K562 (cell line): ENCODE results near the gene MOSPD2. TPM values are rescaled to one million over a fixed set of nuclear protein-coding genes. Genes with fewer than 3 reads are reported as not detected.

ENCODE experiments used
- ATAC-seq: fragments of 200-7000 bp; cut with Tn5 transposase; 3 replicates; pipeline ENCODE4 v1.9.1; 2020; ENCODE audit warnings: moderate library complexity
- BruUV-seq: library from RNA; stranded (reverse); fragments of 400-500 nt; replicated peaks from 2 replicates; lab custom pipeline; 2021; lab: Mats Ljungman, UMichigan
- CTCF ChIA-PET: fragments of 300-600 bp; formaldehyde crosslinking; extraction: SDS; loops from one replicate; lab custom pipeline; 2021; ENCODE audit warnings: low intra/inter-chr PET ratio; lab: Yijun Ruan, JAX
- POLR2A ChIA-PET: fragments of 300-600, 350-650 bp; sonication (Branson Sonifier 250); formaldehyde crosslinking; extraction: SDS; loops from one replicate; lab custom pipeline; 2021; ENCODE audit warnings: antibody characterized with exemption, inconsistent platforms; lab: Yijun Ruan, JAX
- DNase-seq, 4 experiments: peaks; one replicate each; pipeline versions ENCODE4 v3.0.0 to v3.0.0-alpha.2; 2011 to 2018; ENCODE audit warnings: low spot score in 3 of 4, mixed read lengths in 3 of 4; ENCODE audit errors: extremely low read depth in 1 of 4
- FAIRE-seq: peaks from 2 replicates; lab custom pipeline; 2011; peaks lifted over from hg19 to GRCh38; lab: Jason Lieb, UNC
- H2AFZ ChIP-seq: 2 replicates; pipeline ENCODE4 v1.6.0; 2011; ENCODE audit warnings: low read depth, low read length, control low read depth, inconsistent platforms
- H3K27ac ChIP-seq: fragments of 200-600 bp; 3 replicates; pipeline ENCODE4 v1.8.0; 2011; ENCODE audit warnings: low read depth, mild to moderate bottlenecking, control low read depth, inconsistent platforms, low read length, moderate library complexity, mixed read lengths; ENCODE audit errors: extremely low read depth
- H3K27me3 ChIP-seq, 2 experiments: fragments of 300-600 bp in 1 of 2; 2 replicates in 1 of 2; 3 replicates in 1 of 2; pipeline versions ENCODE4 v1.6.0 to v1.8.0; 2011; ENCODE audit warnings: inconsistent platforms in 2 of 2, low read length in 2 of 2, mild to moderate bottlenecking in 1 of 2, mixed read lengths in 1 of 2, moderate library complexity in 1 of 2; ENCODE audit not compliant: control insufficient read depth in 2 of 2, insufficient read depth in 2 of 2
- H3K36me3 ChIP-seq: fragments of 300-600 bp; 3 replicates; pipeline ENCODE4 v1.8.0; 2011; ENCODE audit warnings: mild to moderate bottlenecking, low read length, inconsistent platforms; ENCODE audit not compliant: control insufficient read depth, insufficient read depth
- H3K4me1 ChIP-seq, 2 experiments: fragments of 200-600 bp in 1 of 2; replicated peaks in 1 of 2; 2 replicates in 1 of 2; 3 replicates in 1 of 2; pipeline versions ENCODE4 v1.5.1 to v1.8.0; 2011; ENCODE audit warnings: inconsistent platforms in 2 of 2, low read length in 2 of 2, mild to moderate bottlenecking in 1 of 2, mixed read lengths in 1 of 2, moderate library complexity in 1 of 2; ENCODE audit not compliant: control insufficient read depth in 2 of 2, insufficient read depth in 2 of 2
- H3K4me2 ChIP-seq: 2 replicates; pipeline ENCODE4 v1.6.1; 2011; ENCODE audit warnings: low read length, control low read depth, inconsistent platforms, mixed read lengths; ENCODE audit not compliant: insufficient read depth
- H3K4me3 ChIP-seq: fragments of 200-600 bp; sonication (generic), shearing (Covaris generic); 2 replicates; pipeline ENCODE4 v1.5.1; 2016; ENCODE audit warnings: control low read depth, inconsistent platforms
- H3K79me2 ChIP-seq: fragments of 200-600 bp; 3 replicates; pipeline ENCODE4 v1.8.0; 2011; ENCODE audit warnings: low read length, inconsistent platforms; ENCODE audit not compliant: control insufficient read depth, insufficient read depth
- H3K9ac ChIP-seq, 2 experiments: 2 replicates each; pipeline versions ENCODE4 v1.6.0 to v1.6.1; 2011; ENCODE audit warnings: low read depth in 2 of 2, low read length in 2 of 2, control low read depth in 1 of 2, inconsistent platforms in 1 of 2, mild to moderate bottlenecking in 1 of 2, mixed read lengths in 1 of 2; ENCODE audit not compliant: insufficient read depth in 1 of 2
- H3K9me1 ChIP-seq: one replicate; pipeline ENCODE4 v1.6.0; 2011; ENCODE audit warnings: inconsistent platforms, mild to moderate bottlenecking, low read length, moderate library complexity; ENCODE audit not compliant: control insufficient read depth, insufficient read depth
- H3K9me3 ChIP-seq: replicated peaks from 2 replicates; pipeline ENCODE4 v1.5.1; 2011; ENCODE audit warnings: low read depth, low read length, inconsistent platforms; ENCODE audit not compliant: control insufficient read depth, insufficient read depth
- H4K20me1 ChIP-seq: replicated peaks from 2 replicates; pipeline ENCODE4 v1.6.1; 2011; ENCODE audit warnings: low read length, inconsistent platforms, mixed read lengths; ENCODE audit not compliant: control insufficient read depth, insufficient read depth
- ARHGAP35 ChIP-seq: fragments of 450-650 bp; IDR thresholded peaks from 2 replicates; pipeline ENCODE4 v1.6.1; 2018; ENCODE audit not compliant: partially characterized antibody
- BRD9 ChIP-seq: fragments of 450-650 bp; IDR thresholded peaks from 2 replicates; pipeline ENCODE4 v1.6.1; 2018; ENCODE audit warnings: low read depth; ENCODE audit not compliant: partially characterized antibody
- COPS2 ChIP-seq: fragments of 450-650 bp; conservative IDR thresholded peaks from 2 replicates; pipeline ENCODE4 v1.6.1; 2016; ENCODE audit warnings: mild to moderate bottlenecking, moderate library complexity
- DDX20 ChIP-seq: fragments of 450-650 bp; IDR thresholded peaks from 2 replicates; pipeline ENCODE4 v1.6.1; 2016; ENCODE audit warnings: missing genetic modification characterization, low read depth, mild to moderate bottlenecking, missing compliant biosample characterization, moderate library complexity
- E2F5 ChIP-seq: sonication (generic); formaldehyde crosslinking; IDR thresholded peaks from 2 replicates; pipeline ENCODE4 v1.8.0; 2022; ENCODE audit warnings: mild to moderate bottlenecking, missing genetic modification reagents
- GTF2E2 ChIP-seq: fragments of 200-800 bp; sonication (Bioruptor generic); IDR thresholded peaks from 2 replicates; pipeline ENCODE4 v1.6.1; 2016; ENCODE audit warnings: missing genetic modification characterization, missing compliant biosample characterization
- MBD1 ChIP-seq: fragments of 250-450 bp; sonication (Bioruptor Pico); IDR thresholded peaks from 2 replicates; pipeline ENCODE4 v1.8.0; 2022; ENCODE audit warnings: inconsistent platforms
- NBN ChIP-seq: fragments of 450-650 bp; IDR thresholded peaks from 2 replicates; pipeline ENCODE4 v1.6.1; 2016; ENCODE audit warnings: low read depth, mild to moderate bottlenecking
- NCOR1 ChIP-seq: fragments of 450-650 bp; IDR thresholded peaks from 2 replicates; pipeline ENCODE4 v1.6.1; 2016; ENCODE audit warnings: mild to moderate bottlenecking, moderate library complexity
- PATZ1 ChIP-seq: fragments of 250-450 bp; sonication (Bioruptor Pico); IDR thresholded peaks from 2 replicates; pipeline ENCODE4 v1.5.0; 2020; ENCODE audit warnings: mild to moderate bottlenecking, borderline replicate concordance
- POLR2G ChIP-seq: fragments of 200-400 bp; formaldehyde crosslinking; IDR thresholded peaks from 2 replicates; pipeline ENCODE4 v1.6.1; 2017; ENCODE audit warnings: low read depth, mild to moderate bottlenecking, antibody characterized with exemption, low read length, moderate library complexity
- RFX7 ChIP-seq: fragments of 250-450 bp; sonication (Bioruptor Pico); IDR thresholded peaks from 2 replicates; pipeline ENCODE4 v1.5.1; 2021; ENCODE audit warnings: mild to moderate bottlenecking
- SMAD2 ChIP-seq: fragments of 150-350 bp; IDR thresholded peaks from 2 replicates; pipeline ENCODE4 v1.6.1; 2014; ENCODE audit warnings: low read depth, mild to moderate bottlenecking, low read length
- SNAPC5 ChIP-seq: fragments of 250-450 bp; sonication (Bioruptor Pico); IDR thresholded peaks from 2 replicates; pipeline ENCODE4 v1.8.0; 2021; ENCODE audit warnings: moderate library complexity, mild to moderate bottlenecking, inconsistent platforms
- SRSF7 ChIP-seq: fragments of 200-400 bp; formaldehyde crosslinking; optimal IDR thresholded peaks from 2 replicates; pipeline ENCODE3; 2017; ENCODE audit warnings: mild to moderate bottlenecking, low read depth, low read length
- TARDBP ChIP-seq: fragments of 450-650 bp; IDR thresholded peaks from 2 replicates; pipeline ENCODE4 v1.6.1; 2016
- ZNF224 ChIP-seq: sonication (generic); formaldehyde crosslinking; IDR thresholded peaks from 2 replicates; pipeline ENCODE4 v1.8.0; 2022; ENCODE audit warnings: mild to moderate bottlenecking, missing genetic modification reagents
- ZNF239 ChIP-seq: fragments of 250-450 bp; sonication (Bioruptor Pico); IDR thresholded peaks from 2 replicates; pipeline ENCODE4 v1.4.0; 2020; ENCODE audit warnings: mild to moderate bottlenecking
- ZNF511 ChIP-seq: sonication (generic); formaldehyde crosslinking; IDR thresholded peaks from 2 replicates; pipeline ENCODE4 v1.8.0; 2022; ENCODE audit warnings: mild to moderate bottlenecking, missing genetic modification reagents
- WGBS: fragments of 100-300 bp; shearing (Covaris generic); methylation state at CpG from one replicate; pipeline ENCODE4 v1.1.6; 2016; ENCODE audit warnings: low coverage, mixed read lengths; ENCODE audit not compliant: insufficient coverage; ENCODE audit errors: missing lambda C conversion rate; 5-methylcytosine and 5-hydroxymethylcytosine counted together
- in situ Hi-C: fragments of 300-500 bp; cut with MboI; formaldehyde crosslinking; loops from 4 replicates; pipeline ENCODE4 v1.15.0; 2018; ENCODE audit warnings: inconsistent platforms, mixed read lengths
- intact Hi-C: fragments of 100-400 bp; cut with micrococcal nuclease; formaldehyde crosslinking; loops from 2 replicates; pipeline ENCODE4 v1.14.2; 2022
- polyA plus RNA-seq, 8 experiments: library from polyadenylated mRNA; depleted of rRNA in 4 of 8; stranded (reverse) in 5 of 8; unstranded in 3 of 8; fragments of >200 nt; fragmentation: Nextera tagmentation in 2 of 8; fragmentation: Illumina TruSeq in 1 of 8; extraction: Ambion mirVana in 2 of 8; extraction: Trizol in 1 of 8; gene quantifications; 2 replicates each; pipeline versions ENCODE4 v1.2.1 to v1.2.3, GENCODE V29; 2011 to 2014; ENCODE audit warnings: inconsistent platforms in 1 of 8, missing spikeins in 1 of 8
- total RNA-seq, 7 experiments: library from RNA; depleted of rRNA in 6 of 7; stranded (reverse); fragments of >200 nt in 6 of 7; fragmentation: Illumina TruSeq in 2 of 7; extraction: Trizol in 2 of 7; gene quantifications; 2 replicates each; pipeline versions ENCODE4 v1.2.1 to v1.2.3, GENCODE V29; 2011 to 2021; ENCODE audit warnings: low replicate concordance in 1 of 7

The MOSPD2 gene
- total and polyA plus RNA-seq, 9 of the 15 experiments (the other 6 are each of a cell fraction or from before 2014, with no cell fraction given): 3.9 to 12.2 (median 9.2) TPM

- no peak for TF ChIP-seq PATZ1 (CRISPR knock-in tag)
- no peak for TF ChIP-seq SMAD2
- TF ChIP-seq POLR2G: no peak
- TF ChIP-seq ARHGAP35: no peak
- no peak for TF ChIP-seq SNAPC5 (CRISPR knock-in tag)
- no peak for TF ChIP-seq ZNF239 (CRISPR knock-in tag)
- TF ChIP-seq RFX7 (CRISPR knock-in tag): no peak
Measured at GRCh38 chrX:14913241-14913640, 40.0 kb downstream of the MOSPD2 start (continued).

GRCh38 chrX:14915596-14915995 is 42.4 kb downstream of the MOSPD2 start:
- Histone ChIP-seq H3K9me1 (no peaks in the 10 kb centered on the region), H3K36me3 (peaks cover 45% of the 10 kb centered on the region; the same call in 1 of the 3 replicates), H3K79me2 (no peaks in the 10 kb centered on the region), H4K20me1 (no peaks in the 10 kb centered on the region), H3K4me2 (no peak overlapping the region), H3K4me3 (no peak overlapping the region), H2AFZ (no peak overlapping the region)
- in situ Hi-C loops: no loop called here
- no TSS peak for BruUV-seq
- no peak for FAIRE-seq
- CTCF ChIA-PET: no interaction called here
- no peak for DNase-seq
- 73% methylated on average over 3 of the region's 3 CpGs for whole genome bisulfite sequencing
- TF ChIP-seq SRSF7 (no peak), TARDBP (no peak), NCOR1 (no peak), BRD9 (no peak), MBD1 (CRISPR knock-in tag) (no peak), ZNF224 (CRISPR knock-in tag) (no peak), GTF2E2 (tag) (no peak), DDX20 (tag) (no peak), NBN (no peak), ARHGAP35 (no peak), ZNF511 (CRISPR knock-in tag) (no peak), COPS2 (no peak), E2F5 (CRISPR knock-in tag) (no peak)
- TF ChIP-seq, all 486 proteins: peak for 0
- no peaks in the 10 kb centered on the region for H3K4me1 ChIP-seq
- H3K9me3 ChIP-seq: no peaks in the 10 kb centered on the region
- H3K27ac ChIP-seq: no peak overlapping the region
- POLR2A ChIA-PET: no interaction called here
- no peak for ATAC-seq
- intact Hi-C loops: no loop called here
- H3K27me3 ChIP-seq: no peaks in the 10 kb centered on the region
- H3K9ac ChIP-seq: no peak overlapping the region
